Erythroblast (primary cell): Measurements from ENCODE around the gene EMCN.

Source experiments
- GATA1 ChIP-seq: IDR thresholded peaks from 2 replicates; pipeline ENCODE4 v1.6.1; 2011; ENCODE audit warnings: low read depth, mild to moderate bottlenecking, control low read depth, low read length, moderate library complexity
- POLR2A ChIP-seq: IDR thresholded peaks from 2 replicates; pipeline ENCODE4 v1.6.1; 2011; ENCODE audit warnings: mild to moderate bottlenecking, low read length

GRCh38 chr4:100548200-100548560, 30.4 kb upstream of the EMCN start:
- TF ChIP-seq POLR2A (no peak), GATA1 (no peak)
